Smooth muscle cell (in vitro differentiated cells): Measurements from ENCODE around the gene F7. TPM values are rescaled to one million over a fixed set of nuclear protein-coding genes. Genes with fewer than 3 reads are reported as not detected.

Source experiments
- DNase-seq: peaks from one replicate; lab custom pipeline; 2025; ENCODE audit not compliant: unreplicated experiment; lab: John Stamatoyannopoulos, UW
- H2AFZ ChIP-seq: fragments of 200-600 bp; sonication (generic); 2 replicates; pipeline ENCODE4 v1.6.0; 2016; ENCODE audit warnings: antibody characterized with exemption, low read depth, mild to moderate bottlenecking
- H3F3A ChIP-seq: fragments of 200-600 bp; sonication (generic); 2 replicates; pipeline ENCODE4 v1.6.0; 2017; ENCODE audit warnings: antibody characterized with exemption, low read depth
- H3K27ac ChIP-seq: fragments of 200-600 bp; sonication (generic); 2 replicates; pipeline ENCODE4 v1.5.1; 2016; ENCODE audit warnings: low read depth, mild to moderate bottlenecking
- H3K27me3 ChIP-seq: fragments of 200-600 bp; sonication (generic); 2 replicates; pipeline ENCODE4 v1.6.1; 2016; ENCODE audit warnings: low read depth, mild to moderate bottlenecking
- H3K36me3 ChIP-seq: fragments of 200-600 bp; sonication (generic); 2 replicates; pipeline ENCODE4 v1.5.1; 2016; ENCODE audit warnings: low read depth
- H3K4me1 ChIP-seq: fragments of 200-600 bp; sonication (generic); 2 replicates; pipeline ENCODE4 v1.5.1; 2016; ENCODE audit warnings: low read depth
- H3K4me2 ChIP-seq: fragments of 200-600 bp; sonication (generic); 2 replicates; pipeline ENCODE4 v1.6.0; 2016; ENCODE audit warnings: mild to moderate bottlenecking
- H3K4me3 ChIP-seq: fragments of 200-600 bp; sonication (generic); 2 replicates; pipeline ENCODE4 v1.5.1; 2016; ENCODE audit warnings: mild to moderate bottlenecking
- H3K79me2 ChIP-seq: fragments of 200-600 bp; sonication (generic); 2 replicates; pipeline ENCODE4 v1.6.0; 2016; ENCODE audit warnings: low read depth, mild to moderate bottlenecking
- H3K9ac ChIP-seq: fragments of 200-600 bp; sonication (generic); 2 replicates; pipeline ENCODE4 v1.6.0; 2016; ENCODE audit warnings: low read depth
- H3K9me3 ChIP-seq: fragments of 200-600 bp; sonication (generic); replicated peaks from 2 replicates; pipeline ENCODE4 v1.5.1; 2016; ENCODE audit warnings: low read depth
- H4K20me1 ChIP-seq: fragments of 200-600 bp; sonication (generic); 2 replicates; pipeline ENCODE4 v1.6.0; 2016; ENCODE audit warnings: low read depth
- CTCF ChIP-seq: fragments of 200-600 bp; sonication (generic); IDR thresholded peaks from 2 replicates; pipeline ENCODE4 v1.5.1; 2017; ENCODE audit warnings: borderline replicate concordance, mild to moderate bottlenecking, antibody characterized with exemption; ENCODE audit not compliant: insufficient read depth, poor library complexity, severe bottlenecking
- WGBS: methylation state at CpG from one replicate; pipeline ENCODE4 v1.1.7; 2016; ENCODE audit warnings: low lambda C conversion rate; 5-methylcytosine and 5-hydroxymethylcytosine counted together
- polyA plus RNA-seq: library from polyadenylated mRNA; unstranded; fragments of >200 nt; fragmentation: Nextera tagmentation; extraction: Ambion mirVana; gene quantifications from 2 replicates; pipeline ENCODE4 v1.2.1, GENCODE V29; 2016
- total RNA-seq: library from RNA; depleted of rRNA; stranded (reverse); fragments of >200 nt; gene quantifications from 2 replicates; pipeline ENCODE4 v1.2.3, GENCODE V29; 2014

The F7 gene
- total and polyA plus RNA-seq, 2 experiments from 2014 or later = 0.63 to 1.7 TPM

GRCh38 chr13:113157206-113157928, 51.8 kb downstream of the F7 start:
- no peak overlapping the region for H3K4me2 ChIP-seq
- no peak overlapping the region for H3K4me3 ChIP-seq
- no peak overlapping the region for H3K9ac ChIP-seq
- WGBS = 81% methylated on average over 12 of the region's 12 CpGs
- H3F3A ChIP-seq = peaks cover 5% of the 10 kb centered on the region
- H3K36me3 ChIP-seq = no peaks in the 10 kb centered on the region
- H4K20me1 ChIP-seq = no peaks in the 10 kb centered on the region
- H3K27ac ChIP-seq = no peak overlapping the region
- no peak for TF ChIP-seq CTCF
- H3K79me2 ChIP-seq = no peaks in the 10 kb centered on the region
- H3K27me3 ChIP-seq = no peaks in the 10 kb centered on the region
- no peak overlapping the region for H2AFZ ChIP-seq
- peaks cover 12% of the 10 kb centered on the region for H3K4me1 ChIP-seq
- H3K9me3 ChIP-seq = no peaks in the 10 kb centered on the region
- DNase-seq = no peak

DNA sequence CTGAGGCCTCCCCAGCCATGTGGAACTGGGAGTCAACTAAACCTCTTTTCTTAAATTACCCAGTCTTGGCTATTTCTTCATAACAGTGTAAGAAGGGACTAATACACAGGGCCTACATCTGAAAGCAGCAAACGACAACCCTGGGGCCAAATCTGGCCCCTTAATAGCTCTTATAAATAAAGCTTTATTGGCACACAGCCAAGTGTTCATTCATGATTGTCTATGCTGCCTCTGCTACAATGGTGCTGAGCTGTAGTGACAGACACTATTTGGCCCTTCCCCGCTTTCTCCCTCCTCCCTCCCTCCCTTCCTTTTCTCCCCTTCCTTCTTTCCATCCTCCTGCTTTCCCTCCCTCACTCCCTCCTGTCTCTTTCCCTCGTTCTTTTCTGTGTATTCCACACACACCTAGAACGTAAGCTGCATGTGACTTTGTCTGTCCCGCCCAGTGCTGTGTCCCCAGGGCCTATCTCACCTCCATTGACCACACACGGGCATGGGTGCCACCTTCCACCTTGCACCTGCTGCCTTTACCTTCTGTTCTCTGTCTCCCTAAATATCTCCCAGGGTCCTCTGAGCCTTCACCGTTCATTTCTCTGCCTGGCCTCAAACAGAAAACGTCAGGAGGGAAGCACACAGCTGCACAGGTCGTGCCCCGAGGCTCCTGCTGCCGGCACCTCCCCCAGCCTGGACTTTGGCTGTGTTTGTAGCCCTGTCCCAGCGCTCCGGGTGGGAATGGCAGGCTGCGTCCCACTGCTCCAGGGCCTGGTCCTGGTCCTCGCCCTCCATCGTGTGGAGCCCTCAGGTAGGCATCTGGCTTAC, 52.5 kb downstream of the F7 start, which contains the start of gene PROZ:
Gene PROZ, plus strand, starts transcription at position 720 of the 819 bp plus-strand sequence. Its CDS starts 13 bp downstream, at position 733.
- Histone ChIP-seq H3K9ac (no peak within 1 kb of the TSS), H3K27ac (no peak within 1 kb of the TSS), H3K4me1 (peaks cover 10% of the 10 kb centered on the region), H2AFZ (no peak within 1 kb of the TSS), H4K20me1 (no peaks in the 10 kb centered on the region), H3K4me2 (no peak within 1 kb of the TSS), H3K36me3 (no peaks in the 10 kb centered on the region), H3F3A (peaks cover 5% of the 10 kb centered on the region), H3K9me3 (no peaks in the 10 kb centered on the region), H3K79me2 (no peaks in the 10 kb centered on the region), H3K4me3 (no peak within 1 kb of the TSS), H3K27me3 (peaks cover 5% of the 10 kb centered on the region)
- no peak for TF ChIP-seq CTCF
- no peak for DNase-seq
- 75% methylated on average over 16 of the region's 16 CpGs for WGBS

DNA sequence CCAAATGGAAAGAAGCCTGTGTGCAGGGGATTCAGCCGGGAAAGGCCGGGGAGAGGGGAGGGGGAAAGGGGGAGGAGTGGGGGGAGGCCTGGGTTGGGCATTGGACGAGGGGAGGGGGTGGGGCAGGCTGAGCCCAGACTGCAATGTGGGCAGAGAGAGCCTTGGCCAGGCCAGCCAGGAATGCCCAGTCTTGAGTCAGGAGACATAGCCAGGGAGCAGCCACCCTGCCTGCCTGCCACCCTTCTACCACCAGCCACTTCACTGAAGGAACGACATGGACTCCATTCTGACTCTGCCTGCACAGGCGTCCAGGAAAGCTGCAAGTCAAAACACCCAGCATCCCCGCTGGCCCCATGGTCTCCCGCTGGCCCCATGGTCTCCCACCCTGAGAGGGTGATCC, 53.4 kb downstream of the F7 start:
- H3K4me3 ChIP-seq = no peak overlapping the region
- no peaks in the 10 kb centered on the region for H3K9me3 ChIP-seq
- H3K4me2 ChIP-seq = no peak overlapping the region
- H3K9ac ChIP-seq = no peak overlapping the region
- WGBS = 83% methylated on average over 4 of the region's 7 CpGs
- H3K4me1 ChIP-seq = peaks cover 4% of the 10 kb centered on the region
- no peaks in the 10 kb centered on the region for H3K36me3 ChIP-seq
- no peaks in the 10 kb centered on the region for H3K79me2 ChIP-seq
- DNase-seq = no peak
- no peak overlapping the region for H2AFZ ChIP-seq
- peaks cover 8% of the 10 kb centered on the region for H3K27me3 ChIP-seq
- TF ChIP-seq CTCF = no peak
- no peak overlapping the region for H3K27ac ChIP-seq
- no peaks in the 10 kb centered on the region for H4K20me1 ChIP-seq
- no peaks in the 10 kb centered on the region for H3F3A ChIP-seq
